Left cardiac atrium (tissue), 4 donors: ENCODE data around the gene TCF25. TPM values are rescaled to one million over a fixed set of nuclear protein-coding genes. Genes with fewer than 3 reads are reported as not detected.
"Not testable (repeated sequence)": the region's sequence is repeated elsewhere in the genome, so short reads cannot be mapped to it uniquely, and the experiment has no call there.

Experiments
- ATAC-seq, 2 donors: fragments of 200-7000 bp; cut with Tn5 transposase; one replicate each; pipeline ENCODE4 v1.9.1; 2020; ENCODE audit warnings: mild to moderate bottlenecking in 2 of 2, moderate library complexity in 2 of 2
- DNase-seq: peaks from one replicate; pipeline ENCODE4 v3.0.0-alpha.2; 2020
- intact Hi-C, 2 donors: fragments of 100-400 bp; cut with DNase I; formaldehyde crosslinking; loops; one replicate each; pipeline versions ENCODE4 v1.14.1 to v1.15.1; 2022 to 2023
- total RNA-seq, 2 donors: library from RNA; stranded (reverse); fragmentation: NEBNext Ultra II Directional; extraction: Animal tissue kit (Norgen Biotek cat#: 25700); gene quantifications; one replicate each; pipeline ENCODE4 v1.2.1, GENCODE V29; 2021
- donor health status: DM: no; HTN: yes; CAD: no.
- donor health status: DM: no; HTN: yes; CAD: no; lungs with severe emphysema.
- donor health status: DM: yes; HTN: yes; CAD: no.
- donor health status: Dilated cardiomyopathy.

TCF25 gene
- total RNA-seq, 2 donors from 2014 or later: 85.7 to 131 TPM

DNA sequence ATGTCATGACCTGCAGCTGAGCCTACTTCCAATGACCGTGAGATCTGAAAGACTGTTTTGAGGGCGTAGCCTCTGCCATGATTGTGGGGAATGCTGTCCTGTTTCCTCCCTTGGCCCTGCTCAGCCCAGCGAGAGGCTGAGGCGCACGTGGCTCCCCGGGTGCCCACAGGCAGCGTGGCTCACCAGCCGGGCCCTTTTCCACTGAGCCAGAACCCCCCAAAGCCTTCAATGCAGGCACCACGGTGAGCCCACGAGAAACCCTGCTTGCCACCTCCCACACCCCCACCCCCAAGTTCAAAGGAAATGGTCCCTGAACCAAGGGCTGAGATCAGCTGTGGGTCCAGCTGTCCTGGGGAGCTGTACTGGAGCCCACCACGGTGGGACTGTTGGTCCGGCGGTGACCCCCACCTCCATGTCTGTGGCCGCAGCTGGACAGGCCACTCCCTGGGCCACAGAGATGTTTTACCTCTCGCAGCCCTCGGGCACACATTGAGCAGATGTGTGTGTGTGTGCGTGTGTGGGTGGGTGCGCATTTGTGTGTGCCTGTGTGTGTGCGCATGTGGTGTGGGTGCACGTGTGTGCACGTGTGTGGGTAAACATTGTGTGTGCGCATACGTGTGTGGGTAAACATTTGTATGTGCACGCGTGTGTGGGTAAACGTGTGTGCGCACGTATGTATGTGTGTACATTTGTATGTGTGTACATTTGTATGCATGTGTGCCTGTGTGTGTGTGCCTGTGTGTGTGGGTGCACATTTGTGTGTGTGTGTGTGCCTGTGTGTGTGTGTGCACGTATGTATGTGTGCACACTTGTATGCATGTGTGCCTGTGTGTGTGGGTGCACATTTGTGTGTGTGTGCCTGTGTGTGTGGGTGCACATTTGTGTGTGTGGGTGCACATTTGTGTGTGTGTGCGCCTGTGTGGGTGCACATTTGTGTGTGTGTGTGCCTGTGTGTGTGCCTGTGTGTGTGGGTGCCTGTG lies 40.3 kb downstream of the TCF25 start:
- ATAC-seq (no peak), DNase-seq (no peak)
- intact Hi-C loops: no loop called here

DNA sequence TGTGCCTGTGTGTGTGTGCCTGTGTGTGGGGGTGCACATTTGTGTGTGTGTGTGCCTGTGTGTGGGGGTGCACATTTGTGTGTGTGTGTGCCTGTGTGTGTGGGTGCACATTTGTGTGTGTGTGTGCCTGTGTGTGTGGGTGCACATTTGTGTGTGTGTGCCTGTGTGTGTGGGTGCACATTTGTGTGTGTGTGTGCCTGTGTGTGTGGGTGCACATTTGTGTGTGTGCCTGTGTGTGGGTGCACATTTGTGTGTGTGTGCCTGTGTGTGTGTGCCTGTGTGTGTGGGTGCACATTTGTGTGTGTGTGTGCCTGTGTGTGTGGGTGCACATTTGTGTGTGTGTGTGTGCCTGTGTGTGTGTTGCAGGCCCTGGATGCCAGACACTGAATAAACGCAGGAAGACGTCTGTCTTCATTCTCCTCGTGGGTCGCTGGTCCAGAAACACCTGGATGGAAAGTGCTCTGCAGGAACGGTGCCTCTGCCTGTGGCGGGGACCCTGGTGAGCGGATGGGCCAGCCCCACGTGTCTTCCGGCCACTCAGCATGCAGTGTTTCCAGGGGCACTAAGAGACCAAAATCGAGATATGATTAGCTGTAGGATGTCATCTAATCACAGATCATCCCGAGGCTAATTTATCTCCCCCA lies 41.4 kb downstream of the TCF25 start:
- ATAC-seq, intact Hi-C loops, DNase-seq: not testable (repeated sequence)

DNA sequence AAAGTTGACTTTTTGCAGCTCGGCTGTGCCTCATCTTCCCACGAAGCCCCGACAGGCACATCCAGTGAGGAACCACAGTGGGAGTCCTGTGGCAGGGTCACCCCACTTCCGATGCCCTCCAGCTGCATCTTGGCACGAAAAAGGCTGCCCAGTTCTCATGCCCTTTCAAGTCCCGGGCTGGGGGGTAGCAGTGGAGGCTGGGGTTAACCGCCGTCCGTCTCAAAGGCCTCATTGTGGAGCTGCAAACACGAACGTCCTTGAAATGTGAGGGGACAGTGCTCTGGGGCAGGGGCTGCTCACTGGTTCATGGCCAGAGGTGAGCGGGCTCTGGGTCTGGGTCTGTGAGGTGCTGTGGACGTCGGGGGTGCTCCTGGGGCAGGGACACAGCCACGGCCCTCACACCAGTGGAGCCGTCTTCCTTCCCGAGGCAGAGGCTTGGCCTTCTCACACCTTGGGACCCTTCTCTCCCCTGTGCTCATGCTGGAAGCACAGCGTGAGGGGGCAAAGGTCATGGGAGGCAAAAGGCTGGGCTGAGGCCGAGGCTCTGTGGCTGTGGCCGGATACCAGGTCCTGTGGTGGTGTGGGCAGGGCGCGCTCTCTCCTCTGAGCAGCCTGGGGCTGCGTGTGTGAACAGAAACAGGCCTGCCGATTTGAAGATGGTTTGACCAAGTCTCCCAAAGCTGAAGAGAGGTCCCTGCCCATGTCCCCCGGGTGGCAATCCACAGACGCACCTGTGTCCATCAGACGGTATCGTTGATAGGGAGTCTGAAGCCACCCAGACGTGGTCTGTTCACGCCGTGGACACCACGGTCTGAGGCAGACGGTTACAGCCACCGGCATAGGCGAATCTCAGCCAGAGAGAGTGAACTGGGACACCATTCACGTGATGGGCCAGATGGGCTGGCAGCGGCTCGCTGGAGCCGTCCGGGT lies 42.2 kb downstream of the TCF25 start:
- intact Hi-C loops: no loop called here
- DNase-seq (no peak), ATAC-seq (no peak)

DNA sequence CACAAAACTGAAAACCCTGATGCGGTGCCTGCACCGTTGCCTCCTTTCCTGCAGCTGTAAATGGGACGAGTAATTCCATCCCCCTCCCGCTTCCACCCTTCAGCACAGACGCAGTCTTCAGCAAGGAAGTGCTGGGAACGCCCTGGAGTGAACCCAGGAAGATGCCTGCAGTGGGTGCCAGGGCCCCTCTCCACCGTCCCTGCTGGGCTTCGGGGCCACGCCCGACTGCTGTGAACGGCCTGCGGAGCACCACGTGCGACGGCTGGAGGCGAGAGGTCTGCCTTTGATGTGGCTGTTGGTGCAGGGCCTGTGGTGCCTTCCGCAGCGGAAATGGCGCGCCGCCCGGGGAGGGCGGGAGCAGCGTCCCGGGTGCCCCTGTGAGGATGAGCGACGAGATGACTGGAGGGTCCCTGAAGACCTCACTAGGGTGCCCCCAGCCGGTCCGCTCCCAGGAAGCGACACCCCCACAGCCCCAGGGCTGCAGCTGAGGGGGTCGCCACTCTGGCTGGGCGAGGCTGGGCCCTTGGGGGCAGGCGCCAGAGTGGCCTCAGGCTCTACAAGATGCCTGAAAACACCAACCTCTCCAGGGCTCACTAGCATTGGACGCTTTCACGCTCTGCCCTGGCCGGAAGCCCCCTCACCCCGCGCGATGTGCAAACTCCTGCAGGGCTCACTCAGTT lies 44.5 kb downstream of the TCF25 start:
- ATAC-seq (peak; percentile 61 to 77), DNase-seq (peak; percentile 88)
- intact Hi-C loops: no loop called here

DNA sequence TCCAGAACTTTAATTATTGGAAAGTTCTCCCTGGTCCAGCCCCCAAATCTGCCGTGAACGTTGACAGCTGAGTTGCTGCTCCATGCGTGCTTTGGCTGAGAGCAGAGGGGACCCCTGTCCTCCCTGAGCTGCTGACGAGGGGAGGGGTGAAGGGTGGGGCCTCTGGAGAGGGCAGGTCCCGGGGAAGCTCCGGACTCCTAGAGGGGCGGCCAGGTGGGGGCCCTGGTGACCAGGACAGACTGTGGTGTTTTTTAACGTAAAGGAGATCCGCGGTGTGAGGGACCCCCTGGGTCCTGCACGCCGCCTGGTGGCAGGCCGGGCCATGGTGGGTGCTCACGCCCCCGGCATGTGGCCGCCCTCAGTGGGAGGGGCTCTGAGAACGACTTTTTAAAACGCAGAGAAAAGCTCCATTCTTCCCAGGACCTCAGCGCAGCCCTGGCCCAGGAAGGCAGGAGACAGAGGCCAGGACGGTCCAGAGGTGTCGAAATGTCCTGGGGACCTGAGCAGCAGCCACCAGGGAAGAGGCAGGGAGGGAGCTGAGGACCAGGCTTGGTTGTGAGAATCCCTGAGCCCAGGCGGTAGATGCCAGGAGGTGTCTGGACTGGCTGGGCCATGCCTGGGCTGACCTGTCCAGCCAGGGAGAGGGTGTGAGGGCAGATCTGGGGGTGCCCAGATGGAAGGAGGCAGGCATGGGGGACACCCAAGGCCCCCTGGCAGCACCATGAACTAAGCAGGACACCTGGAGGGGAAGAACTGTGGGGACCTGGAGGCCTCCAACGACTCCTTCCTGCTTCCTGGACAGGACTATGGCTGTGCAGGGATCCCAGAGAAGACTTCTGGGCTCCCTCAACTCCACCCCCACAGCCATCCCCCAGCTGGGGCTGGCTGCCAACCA lies 45.3 kb downstream of the TCF25 start, which contains the start of gene MC1R:
Gene MC1R (plus strand): TSS at position 410 of the 895 bp plus-strand sequence. CDS start 397 bp downstream, at position 807.
- peak in 1 of 2 donors; percentile 1 for ATAC-seq
- no peak for DNase-seq
- intact Hi-C loops: no loop called here

DNA sequence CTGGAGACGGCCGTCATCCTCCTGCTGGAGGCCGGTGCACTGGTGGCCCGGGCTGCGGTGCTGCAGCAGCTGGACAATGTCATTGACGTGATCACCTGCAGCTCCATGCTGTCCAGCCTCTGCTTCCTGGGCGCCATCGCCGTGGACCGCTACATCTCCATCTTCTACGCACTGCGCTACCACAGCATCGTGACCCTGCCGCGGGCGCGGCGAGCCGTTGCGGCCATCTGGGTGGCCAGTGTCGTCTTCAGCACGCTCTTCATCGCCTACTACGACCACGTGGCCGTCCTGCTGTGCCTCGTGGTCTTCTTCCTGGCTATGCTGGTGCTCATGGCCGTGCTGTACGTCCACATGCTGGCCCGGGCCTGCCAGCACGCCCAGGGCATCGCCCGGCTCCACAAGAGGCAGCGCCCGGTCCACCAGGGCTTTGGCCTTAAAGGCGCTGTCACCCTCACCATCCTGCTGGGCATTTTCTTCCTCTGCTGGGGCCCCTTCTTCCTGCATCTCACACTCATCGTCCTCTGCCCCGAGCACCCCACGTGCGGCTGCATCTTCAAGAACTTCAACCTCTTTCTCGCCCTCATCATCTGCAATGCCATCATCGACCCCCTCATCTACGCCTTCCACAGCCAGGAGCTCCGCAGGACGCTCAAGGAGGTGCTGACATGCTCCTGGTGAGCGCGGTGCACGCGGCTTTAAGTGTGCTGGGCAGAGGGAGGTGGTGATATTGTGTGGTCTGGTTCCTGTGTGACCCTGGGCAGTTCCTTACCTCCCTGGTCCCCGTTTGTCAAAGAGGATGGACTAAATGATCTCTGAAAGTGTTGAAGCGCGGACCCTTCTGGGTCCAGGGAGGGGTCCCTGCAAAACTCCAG lies 46.4 kb downstream of the TCF25 start:
- DNase-seq (no peak), ATAC-seq (no peak)
- intact Hi-C loops: no loop called here

DNA sequence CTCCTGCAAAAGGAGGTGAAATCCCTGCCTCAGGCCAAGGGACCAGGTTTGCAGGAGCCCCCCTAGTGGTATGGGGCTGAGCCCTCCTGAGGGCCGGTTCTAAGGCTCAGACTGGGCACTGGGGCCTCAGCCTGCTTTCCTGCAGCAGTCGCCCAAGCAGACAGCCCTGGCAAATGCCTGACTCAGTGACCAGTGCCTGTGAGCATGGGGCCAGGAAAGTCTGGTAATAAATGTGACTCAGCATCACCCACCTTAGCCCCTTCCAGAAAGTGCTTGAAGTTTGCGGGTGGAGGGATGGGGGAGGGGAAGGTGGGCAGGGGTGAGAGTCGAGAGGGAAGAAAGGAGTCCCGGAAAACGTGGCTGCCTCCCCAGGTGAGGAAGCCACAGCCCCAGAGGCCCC lies 47.3 kb downstream of the TCF25 start:
- ATAC-seq (no peak), DNase-seq (no peak)
- intact Hi-C loops: no loop called here

DNA sequence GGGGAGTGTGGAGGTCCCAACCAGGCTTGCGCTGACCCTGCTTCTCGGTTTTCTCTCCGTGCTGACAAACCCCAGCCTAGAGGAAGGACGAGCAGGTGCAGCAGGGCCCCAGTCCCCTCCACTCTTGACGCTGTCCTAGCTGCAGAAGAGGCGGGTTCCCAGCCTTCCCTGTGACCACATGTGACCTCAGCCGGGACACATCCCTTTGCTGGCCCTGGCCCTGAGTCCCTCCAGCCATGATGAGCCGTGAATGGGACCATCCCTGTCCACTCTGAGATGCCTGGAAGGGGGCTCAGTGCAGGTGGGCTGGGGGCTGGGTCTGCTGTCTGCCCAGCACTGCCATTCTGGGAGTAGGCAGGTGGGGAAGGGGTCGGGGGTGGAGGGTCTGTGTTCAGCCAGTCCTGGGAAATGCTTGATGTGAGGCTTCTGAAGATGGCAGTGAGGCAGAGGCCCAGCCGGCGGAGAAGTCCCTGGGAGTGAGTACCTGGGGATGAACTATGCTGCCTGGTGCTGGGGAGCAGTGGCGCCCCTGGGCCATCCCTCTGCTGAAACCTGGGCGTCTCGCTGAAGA lies 47.8 kb downstream of the TCF25 start:
- ATAC-seq: no peak
- no peak for DNase-seq
- intact Hi-C loops: no loop called here

DNA sequence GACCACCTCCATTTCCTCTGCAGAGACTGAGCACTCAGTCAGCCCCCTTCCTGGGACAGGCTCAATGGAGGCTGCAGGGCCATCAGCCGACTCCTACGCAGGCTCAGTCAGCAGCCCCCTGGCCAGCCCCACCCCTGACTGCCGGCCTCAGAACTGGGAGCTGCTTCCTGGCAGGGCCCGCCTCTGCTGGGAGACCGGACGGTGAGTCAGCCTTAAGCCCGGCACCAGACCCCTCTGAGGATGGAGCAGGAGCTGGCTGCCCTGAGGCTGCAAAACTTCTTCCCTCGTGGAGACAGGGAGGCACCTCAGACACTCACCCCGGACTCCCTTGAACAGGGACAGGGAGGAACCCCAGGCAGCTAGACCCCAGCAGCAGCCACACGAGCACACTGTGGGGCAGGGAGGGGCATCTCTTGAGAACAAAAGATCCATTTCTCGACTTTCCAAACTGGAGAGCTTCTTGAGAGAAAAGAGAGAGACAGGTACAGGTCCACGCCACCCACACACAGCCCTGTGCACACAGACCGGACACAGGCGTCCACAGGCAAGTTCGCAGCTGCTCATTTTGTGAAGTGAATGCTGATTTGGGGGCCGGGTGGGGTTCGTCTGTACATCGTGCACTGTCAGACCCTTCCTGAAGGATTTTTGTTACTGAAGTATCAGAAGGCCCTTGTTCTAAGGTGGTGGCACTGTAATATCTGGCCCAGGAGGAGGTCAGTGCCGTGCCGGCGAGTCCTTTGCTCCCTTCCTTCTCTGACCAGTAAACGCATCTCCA lies 48.5 kb downstream of the TCF25 start:
- ATAC-seq: peak; percentile 33 to 74
- peak; percentile 94 for DNase-seq
- intact Hi-C loops: no loop called here

DNA sequence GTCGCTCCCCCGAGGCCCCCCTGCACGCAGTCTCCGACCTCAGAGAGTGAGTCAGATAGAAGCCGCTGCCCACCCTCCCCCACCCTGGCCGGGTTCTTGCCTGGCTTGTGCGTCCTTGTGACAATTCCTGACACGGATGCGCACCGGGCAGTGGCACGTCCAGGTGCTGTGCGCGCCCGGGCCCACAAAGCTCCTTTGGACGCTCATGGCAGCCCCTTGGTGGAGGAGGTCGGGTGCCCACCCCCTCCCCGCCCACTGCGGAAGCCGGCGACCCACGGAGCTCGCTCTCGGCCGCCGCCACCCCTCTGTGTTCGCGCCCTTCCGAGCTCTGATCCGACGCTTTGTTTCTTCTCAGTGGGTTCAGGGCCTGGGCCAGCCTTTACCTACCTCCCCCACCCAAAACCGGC lies 49.1 kb downstream of the TCF25 start:
- peak; percentile 22 to 57 for ATAC-seq
- intact Hi-C loops: no loop called here

DNA sequence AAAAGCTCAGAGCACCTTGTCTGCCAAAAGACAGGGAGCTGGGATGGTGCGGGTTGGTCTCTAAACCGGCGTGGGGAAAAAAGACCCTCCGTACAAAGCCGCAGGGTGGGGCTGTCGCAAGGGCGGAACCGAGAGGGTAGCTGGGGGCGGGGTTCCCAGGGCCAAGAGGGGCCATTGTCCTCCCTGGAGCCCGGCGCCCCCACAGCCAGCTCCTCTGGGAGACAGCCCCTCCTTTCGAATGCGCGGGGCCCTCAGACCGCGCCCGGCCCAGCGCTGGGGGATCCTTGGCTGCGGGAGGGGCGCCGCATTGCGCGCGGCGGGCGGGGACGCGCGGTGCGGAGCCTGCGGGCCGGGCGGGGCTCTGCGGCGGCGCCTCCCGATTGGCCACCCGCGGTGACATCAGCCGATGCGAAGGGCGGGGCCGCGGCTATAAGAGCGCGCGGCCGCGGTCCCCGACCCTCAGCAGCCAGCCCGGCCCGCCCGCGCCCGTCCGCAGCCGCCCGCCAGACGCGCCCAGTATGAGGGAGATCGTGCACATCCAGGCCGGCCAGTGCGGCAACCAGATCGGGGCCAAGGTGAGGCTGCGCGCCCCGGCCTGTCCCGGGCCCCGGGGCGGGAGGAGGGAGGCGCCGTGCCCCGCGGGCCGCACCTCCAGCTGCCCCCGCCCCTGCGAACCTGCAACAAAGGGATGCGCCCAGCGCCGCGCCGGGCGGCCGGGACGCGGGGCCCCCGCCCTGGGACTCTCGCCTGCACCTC lies 49.7 kb downstream of the TCF25 start, which contains the start of gene TUBB3:
Gene TUBB3 (plus strand): TSS at position 459 of the 756 bp plus-strand sequence. CDS start 60 bp downstream, at position 519.
- DNase-seq (peak; percentile 88), ATAC-seq (peak; percentile 53 to 61)
- intact Hi-C loops: no loop called here

More for the DNA sequence above, 49.1 kb downstream of the TCF25 start:
- DNase-seq: peak; percentile 92

DNA sequence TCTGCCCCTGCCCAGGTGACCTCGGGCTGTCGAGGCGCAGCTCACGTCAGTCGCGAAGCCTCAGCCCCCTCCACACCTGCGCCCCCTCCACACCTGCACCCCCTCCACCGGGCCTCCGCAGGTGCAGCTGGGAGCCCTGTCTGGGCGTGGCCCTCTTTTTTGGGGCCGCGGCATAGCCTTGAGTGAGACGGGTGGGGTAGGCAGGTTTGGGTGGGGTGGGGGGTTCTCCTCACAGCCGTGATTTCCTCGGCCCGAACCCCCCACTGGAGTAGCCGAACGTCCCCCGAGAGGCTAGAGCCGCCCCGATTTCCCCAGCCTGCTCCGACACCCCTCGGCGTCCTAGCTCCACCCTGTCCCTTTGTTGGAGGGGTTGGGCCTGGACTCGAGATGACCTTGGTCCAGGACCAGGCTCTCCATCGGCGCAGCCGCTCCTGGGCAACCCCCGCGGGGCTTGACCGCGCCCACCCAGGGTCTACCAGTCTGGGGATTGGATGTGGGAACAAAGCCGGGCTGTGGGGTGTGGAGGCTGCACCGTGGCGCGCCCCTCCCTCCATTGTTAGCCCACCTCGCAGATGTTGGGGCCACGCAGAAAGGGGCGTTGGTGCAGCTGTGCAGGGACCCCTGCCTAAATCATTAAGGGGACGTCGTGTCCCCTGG lies 50.4 kb downstream of the TCF25 start:
- ATAC-seq (no peak), DNase-seq (no peak)
- intact Hi-C loops: no loop called here

DNA sequence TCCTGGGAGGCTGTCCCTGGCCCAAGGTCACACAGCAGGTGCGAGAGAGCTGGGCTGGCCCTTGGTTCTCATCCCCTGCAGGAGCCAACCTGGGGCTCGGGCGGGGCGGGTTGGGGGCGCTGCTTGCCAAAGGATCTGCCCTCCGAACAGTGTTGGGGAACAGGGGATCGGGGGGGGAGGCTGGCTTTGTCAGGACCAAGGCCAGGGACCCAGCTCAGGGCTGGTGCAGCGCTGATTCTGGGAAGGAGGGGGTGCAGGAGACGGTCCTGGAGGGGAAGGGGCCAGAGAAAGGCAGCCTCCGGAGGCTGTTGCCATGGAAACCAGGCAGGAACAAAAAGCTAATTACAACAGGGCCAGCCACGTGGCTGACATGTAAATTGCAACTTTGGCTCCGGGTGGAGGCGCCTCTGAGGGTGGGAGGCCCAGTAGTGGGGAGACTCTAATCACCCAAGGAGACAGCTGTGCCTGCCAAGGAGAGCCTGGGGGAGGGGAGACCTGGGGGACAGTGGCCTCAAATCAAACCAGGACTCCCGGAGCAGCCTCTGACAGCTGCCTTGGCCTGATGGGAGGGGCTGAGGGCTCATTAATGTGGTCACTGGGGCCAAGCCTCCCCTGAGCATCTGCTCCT lies 51.0 kb downstream of the TCF25 start:
- no peak for ATAC-seq
- intact Hi-C loops: no loop called here
- DNase-seq: peak; percentile 39

DNA sequence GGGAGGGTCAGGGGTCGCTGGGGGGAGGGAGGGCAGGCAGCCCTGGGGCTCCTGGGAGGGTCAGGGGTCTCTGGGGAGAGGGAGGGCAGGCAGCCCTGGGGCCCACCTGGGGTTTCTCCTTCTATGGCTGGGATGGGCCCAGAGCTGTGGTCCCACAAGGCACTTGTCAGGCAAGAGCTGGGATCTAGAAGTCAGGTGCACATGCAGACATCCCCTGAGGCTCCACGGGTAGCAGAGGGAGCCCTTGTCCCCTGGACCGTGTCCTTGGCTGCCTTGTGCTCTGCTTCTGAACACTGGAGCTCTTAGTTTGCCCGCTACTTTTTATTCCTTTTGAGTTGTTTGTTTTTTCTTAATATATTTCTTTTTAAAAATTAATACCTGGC lies 51.5 kb downstream of the TCF25 start:
- intact Hi-C loops: no loop called here
- no peak for DNase-seq

More for the DNA sequence above, 51.5 kb downstream of the TCF25 start:
- ATAC-seq: no peak
